PC-3 (cell line): Measurements from ENCODE around the gene REC8.

Experiments
- CTCF ChIP-seq: fragments of 300-600 bp; sonication (generic); conservative IDR thresholded peaks from 2 replicates; pipeline ENCODE4 v1.5.1; 2017; ENCODE audit warnings: antibody characterized with exemption, low read depth, mild to moderate bottlenecking, low read length
- EZH2 ChIP-seq: fragments of 300-600 bp; sonication (generic); IDR thresholded peaks from one replicate; pipeline ENCODE4 v1.6.1; 2017; ENCODE audit warnings: antibody characterized with exemption, mild to moderate bottlenecking, low read length; ENCODE audit not compliant: unreplicated experiment
- EZH2phosphoT487 ChIP-seq: fragments of 300-600 bp; sonication (generic); IDR thresholded peaks from 2 replicates; pipeline ENCODE4 v1.6.1; 2018; ENCODE audit warnings: mild to moderate bottlenecking, antibody characterized with exemption, low read length, borderline replicate concordance

- TF ChIP-seq CTCF (no peak), EZH2 (no peak), EZH2phosphoT487 (no peak)
Measured at GRCh38 chr14:24135834-24136683, 35.8 kb upstream of the REC8 start, which contains the start of gene PSME1.
